Right renal pelvis (tissue), 4 donors: ENCODE results near the gene LOXHD1. TPM values are rescaled to one million over a fixed set of nuclear protein-coding genes. Genes with fewer than 3 reads are reported as not detected.

Experiments used
- DNase-seq, 4 donors: peaks; one replicate each; pipeline ENCODE4 v3.0.0-alpha.2; 2013; ENCODE audit warnings: low read depth in 4 of 4, low spot score in 3 of 4, missing footprints in 1 of 4
- polyA plus RNA-seq, 4 donors: library from polyadenylated mRNA; unstranded; fragments of 120-200 nt; gene quantifications; one replicate each; pipeline ENCODE4 v1.2.1, GENCODE V29; 2013; ENCODE audit not compliant: insufficient read length in 4 of 4

LOXHD1 gene
- polyA plus RNA-seq, 4 donors, result 0.37 to 1.2 (median 0.67) TPM

- DNase-seq, result no peak
Measured at GRCh38 chr18:46578987-46579386, 78.0 kb downstream of the LOXHD1 start.

GRCh38 chr18:46577546-46577945, 79.5 kb downstream of the LOXHD1 start:
- DNase-seq, result no peak

- DNase-seq, result no peak
Measured at GRCh38 chr18:46575851-46576250, 81.2 kb downstream of the LOXHD1 start.

DNA sequence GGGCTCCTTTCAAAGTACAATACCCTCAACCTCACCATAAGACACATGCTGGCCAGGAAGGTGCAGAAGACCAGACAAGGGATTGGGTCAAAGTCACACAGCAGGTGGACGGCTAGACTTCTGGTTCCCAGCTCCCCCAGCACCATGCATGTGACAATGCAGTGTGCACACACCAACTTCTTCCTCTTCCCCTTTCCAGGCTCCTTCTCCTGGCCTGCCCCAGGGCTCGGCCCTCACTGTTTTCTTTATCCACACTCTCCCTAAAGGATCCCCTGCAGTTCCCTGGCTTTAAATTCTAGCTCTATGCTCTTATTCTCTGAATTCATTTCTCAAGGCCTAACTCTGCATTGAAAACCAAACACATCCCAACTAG, 82.3 kb downstream of the LOXHD1 start:
- no peak for DNase-seq

GRCh38 chr18:46574000-46574742, 82.8 kb downstream of the LOXHD1 start:
- DNase-seq, result no peak

GRCh38 chr18:46573156-46573555, 83.9 kb downstream of the LOXHD1 start:
- no peak for DNase-seq

DNA sequence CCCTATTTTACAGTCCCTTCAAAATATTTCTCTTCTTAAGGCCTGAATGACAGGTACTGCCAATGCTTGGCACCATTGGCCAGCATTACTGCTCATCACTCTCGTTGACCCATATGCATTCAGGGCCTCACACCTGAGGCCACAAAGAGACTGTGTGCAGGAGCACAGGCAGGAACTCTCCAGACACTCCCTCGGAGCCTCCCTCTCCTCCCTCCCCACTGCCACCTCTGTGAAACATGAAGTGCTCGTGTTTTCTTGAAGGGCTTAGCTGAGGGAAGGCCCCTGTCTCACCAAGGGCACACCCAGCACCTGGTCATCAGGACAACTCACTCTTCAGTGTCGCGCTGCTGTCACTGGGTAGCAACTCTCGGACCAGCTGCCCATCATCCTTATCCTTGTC, 85.3 kb downstream of the LOXHD1 start:
- DNase-seq, result no peak

DNA sequence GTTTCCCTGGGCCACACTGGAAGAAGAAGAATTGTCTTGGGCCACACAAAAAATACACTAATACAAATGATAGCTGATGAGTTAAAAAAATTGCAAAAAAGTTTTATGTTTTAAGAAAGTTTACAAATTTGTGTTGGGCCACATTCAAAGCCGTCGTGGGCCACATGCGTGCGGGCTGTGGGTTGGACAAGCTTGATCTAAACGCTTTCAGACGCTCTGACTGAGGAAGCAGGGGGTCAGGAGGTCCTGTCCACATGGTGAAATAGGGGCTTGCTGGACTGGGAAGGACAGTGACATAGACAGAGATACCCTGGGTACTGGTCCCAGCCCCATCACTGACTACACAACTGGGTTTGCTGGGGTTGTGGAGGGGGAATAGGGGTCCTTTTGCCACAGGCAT, 86.4 kb downstream of the LOXHD1 start:
- no peak for DNase-seq

GRCh38 chr18:46570134-46570533, 86.9 kb downstream of the LOXHD1 start:
- DNase-seq, result no peak

DNA sequence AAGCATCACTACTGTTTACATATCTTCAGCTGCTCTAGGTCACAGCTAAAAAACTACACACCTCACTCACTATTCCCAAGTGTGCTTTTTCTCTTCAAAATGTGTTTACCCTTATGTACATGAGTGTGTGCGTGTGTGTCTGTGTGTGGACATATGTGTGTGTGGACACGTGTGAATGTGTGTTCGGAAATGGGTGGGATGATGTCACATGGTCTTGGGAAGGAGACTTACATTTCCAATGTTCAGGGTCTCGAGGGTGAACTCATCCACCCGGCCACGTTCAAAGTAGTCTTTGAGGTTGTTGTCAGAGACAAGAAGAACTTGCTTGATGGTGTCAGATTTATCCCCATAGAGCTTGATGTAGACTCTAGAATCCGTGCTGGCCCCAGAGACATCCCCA, 87.8 kb downstream of the LOXHD1 start:
- no peak for DNase-seq

- DNase-seq, result no peak
Measured at GRCh38 chr18:46567196-46567595, 89.8 kb downstream of the LOXHD1 start.

DNA sequence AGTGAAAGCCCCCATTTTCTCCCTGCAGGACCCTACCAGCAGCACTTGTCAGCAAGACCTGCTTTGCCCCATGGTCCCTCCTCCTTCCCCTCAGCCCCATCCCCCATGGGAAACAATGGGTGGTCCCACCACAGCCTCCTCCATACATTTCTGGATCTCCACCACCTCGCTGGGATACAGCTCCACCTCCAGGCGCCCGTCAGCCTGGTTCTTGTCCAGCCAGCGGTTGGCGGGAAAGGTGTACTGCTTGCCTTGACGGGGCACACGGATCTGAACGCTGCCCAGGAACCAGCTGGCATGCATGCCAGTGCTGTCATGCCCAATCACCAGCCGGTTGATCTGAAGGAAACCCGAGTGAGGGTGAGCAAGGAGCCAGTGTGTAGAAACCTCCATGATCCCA, 90.9 kb downstream of the LOXHD1 start:
- DNase-seq, result no peak

DNA sequence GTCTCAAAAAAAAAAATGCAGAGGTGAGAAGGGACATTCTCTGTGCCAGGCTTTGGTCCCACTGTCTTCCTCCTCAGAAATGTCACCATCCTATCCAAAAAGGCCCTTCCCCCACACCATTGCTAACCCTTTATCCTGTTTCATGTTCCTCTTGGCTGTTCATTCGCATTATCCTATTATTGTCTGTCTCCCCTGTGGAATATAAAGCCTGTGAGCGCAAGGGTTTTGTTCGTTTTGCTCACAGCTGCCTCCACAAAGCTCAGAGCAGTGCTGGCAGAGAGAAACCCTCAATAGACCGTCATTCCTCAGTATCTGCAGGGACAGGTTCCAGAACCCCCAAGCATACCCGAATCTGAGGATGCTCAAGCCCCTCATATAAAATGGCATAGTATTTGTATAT, 91.8 kb downstream of the LOXHD1 start:
- no peak for DNase-seq

- DNase-seq, result no peak
Measured at GRCh38 chr18:46563317-46563716, 93.7 kb downstream of the LOXHD1 start.

DNA sequence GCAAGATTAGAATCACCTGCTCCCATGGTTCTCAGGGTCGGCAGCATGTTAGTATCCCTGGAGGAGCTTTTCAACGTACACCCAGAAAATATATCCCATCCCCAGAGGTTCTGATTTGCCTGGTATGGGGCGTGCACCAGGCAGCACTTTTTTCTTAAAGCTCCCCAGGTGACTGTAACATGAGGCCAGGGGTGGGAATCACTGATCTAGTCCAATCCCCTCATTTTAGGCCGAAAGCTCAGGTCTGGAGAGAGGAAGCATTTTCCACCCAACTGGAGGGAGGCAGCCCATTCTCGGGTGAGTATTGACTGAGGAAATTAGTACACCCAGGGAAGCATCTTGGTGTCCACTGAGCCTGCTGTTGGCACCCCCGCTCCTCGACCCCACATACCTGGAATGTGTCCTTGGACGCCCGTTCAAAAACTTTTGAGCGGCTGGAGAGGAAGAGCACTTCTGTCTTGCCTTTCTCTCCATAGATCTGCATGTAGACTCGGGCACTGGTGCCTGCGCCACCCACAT, 94.3 kb downstream of the LOXHD1 start:
- no peak for DNase-seq

DNA sequence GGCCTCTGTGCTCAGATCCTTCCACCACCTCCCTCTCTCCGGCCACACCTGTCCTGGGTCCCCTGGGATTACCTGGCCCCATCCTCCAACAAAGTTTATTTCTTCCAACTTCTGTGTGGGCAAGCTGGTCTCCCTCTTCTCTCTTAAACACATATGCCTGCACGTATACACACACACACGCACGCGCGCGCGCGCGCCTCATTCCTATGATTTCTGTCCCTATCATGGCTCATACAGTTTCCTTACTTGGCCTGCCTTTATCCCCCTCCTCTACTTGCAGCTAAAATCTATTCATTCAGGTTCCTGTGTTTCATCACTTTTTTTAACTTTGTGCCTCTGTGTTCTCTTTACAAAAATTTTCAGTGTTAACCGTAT, 96.4 kb downstream of the LOXHD1 start:
- no peak for DNase-seq

DNA sequence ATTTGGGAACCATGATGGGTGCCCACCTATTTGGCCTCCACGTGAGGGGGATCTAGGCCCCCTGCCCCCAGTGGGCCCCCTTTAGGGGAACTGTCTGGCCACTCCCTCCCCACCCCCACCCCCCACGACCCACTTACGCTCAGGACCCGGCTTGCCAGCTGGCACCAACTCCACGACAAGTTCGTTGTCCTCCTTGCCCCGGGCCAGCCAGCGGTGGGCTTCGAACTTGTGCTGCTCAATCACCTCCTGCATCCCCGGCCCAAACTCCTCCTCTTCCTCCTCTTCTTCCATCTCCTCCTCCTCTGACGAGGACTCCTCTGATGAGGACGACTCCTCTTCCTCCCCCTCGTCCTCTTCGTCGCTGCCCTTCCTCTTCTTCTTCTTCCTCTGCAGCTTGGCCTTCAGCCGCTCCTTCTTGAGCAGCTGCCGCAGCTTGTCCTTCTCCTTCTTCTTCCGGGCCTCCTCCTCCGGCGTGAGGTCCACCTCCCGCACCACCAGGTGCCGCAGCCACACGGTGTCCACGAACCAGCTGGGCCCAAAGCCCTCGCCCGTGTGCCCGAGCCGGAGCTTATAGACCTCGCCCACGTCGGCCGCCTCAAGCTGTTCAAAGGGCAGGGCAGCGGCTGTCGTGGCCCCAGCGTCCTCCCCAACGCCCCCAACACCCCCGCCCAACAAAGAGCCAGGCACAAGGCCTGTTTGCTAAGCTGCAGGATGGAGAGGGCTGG, 96.9 kb downstream of the LOXHD1 start:
- no peak for DNase-seq

DNA sequence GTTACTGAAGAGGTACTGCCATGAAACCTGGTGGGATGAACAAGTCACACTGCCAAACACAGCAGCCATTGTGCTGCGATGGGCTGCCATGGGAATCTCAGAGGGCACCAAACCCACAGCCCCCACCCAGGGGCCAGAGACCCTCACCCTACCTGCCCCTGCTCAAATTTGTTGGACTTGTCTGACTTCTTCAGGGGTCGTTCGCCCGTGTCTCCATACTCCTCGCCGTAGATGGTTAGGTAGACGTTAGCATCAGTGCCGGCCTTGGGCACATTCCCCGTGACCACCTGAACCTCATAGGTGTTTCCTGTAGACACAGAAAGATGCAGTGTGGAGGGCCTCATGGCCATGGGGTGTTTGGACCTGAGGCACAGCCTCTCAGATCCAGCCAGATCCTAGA, 97.7 kb downstream of the LOXHD1 start:
- DNase-seq, result no peak

DNA sequence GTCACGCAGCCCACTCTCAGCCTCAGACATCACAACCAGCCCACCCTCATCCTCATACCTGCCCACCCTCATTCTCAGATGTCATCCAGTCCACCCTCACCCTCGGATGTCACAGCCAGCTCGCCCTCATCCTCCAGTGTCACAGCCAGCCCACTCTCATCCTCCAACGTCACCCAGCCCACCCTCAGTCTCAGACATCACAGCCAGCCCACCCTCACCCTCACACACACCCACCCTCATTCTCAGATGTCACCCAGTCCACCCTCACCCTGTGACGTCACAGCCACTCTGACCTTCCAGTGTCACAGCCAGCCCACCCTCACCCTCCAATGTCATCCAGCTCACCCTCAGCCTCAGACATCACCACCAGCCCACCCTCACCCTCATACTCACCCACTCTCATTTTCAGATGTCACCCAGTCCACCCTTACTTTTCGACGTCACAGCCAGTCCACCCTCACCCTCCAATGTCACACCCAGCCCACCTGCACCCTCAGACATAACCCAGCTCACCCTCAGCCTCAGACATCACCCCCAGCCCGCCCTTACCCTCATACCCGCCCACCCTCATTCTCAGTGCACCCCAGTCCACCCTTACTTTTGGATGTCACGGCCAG, 100.3 kb downstream of the LOXHD1 start:
- no peak for DNase-seq

DNA sequence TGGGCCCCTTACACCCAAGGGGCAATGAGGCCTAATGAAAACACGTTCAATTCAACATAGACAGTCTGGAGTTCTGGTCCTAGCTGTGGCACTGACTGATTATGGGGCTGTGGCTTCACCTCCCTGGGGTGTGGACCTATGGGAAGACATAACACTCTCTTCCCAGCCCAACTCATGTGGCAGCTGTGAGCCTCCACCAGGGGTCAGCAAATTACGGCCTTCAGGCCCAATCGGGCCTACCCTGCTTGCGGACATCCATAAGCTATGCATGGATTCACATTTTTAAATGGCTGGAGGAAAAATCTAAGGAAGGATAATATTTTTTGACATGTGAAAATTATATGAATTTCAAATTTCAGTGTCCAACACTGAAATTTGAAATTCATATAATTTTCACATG, 101.3 kb downstream of the LOXHD1 start:
- DNase-seq, result no peak

- DNase-seq, result no peak
Measured at GRCh38 chr18:46555213-46555612, 101.8 kb downstream of the LOXHD1 start.
